HG03095 (cell line): ENCODE measurements around the gene PLEKHM1.

Source experiments
- ATAC-seq: cut with Tn5 transposase; IDR thresholded peaks from one replicate; pipeline ENCODE4 v1.9.1; 2021; ENCODE audit warnings: moderate library complexity; ENCODE audit not compliant: unreplicated experiment

Gene PLEKHM1

GRCh38 chr17:45441526-45442310 lies 48.8 kb downstream of the PLEKHM1 start:
- ATAC-seq = no peak

GRCh38 chr17:45440839-45441515 lies 49.5 kb downstream of the PLEKHM1 start:
- ATAC-seq = peak; percentile 69

- no peak for ATAC-seq
These were observed 50.3 kb downstream of the PLEKHM1 start for GRCh38 chr17:45440161-45440778.

GRCh38 chr17:45438931-45439610 lies 51.5 kb downstream of the PLEKHM1 start:
- no peak for ATAC-seq

GRCh38 chr17:45437465-45438283 lies 52.8 kb downstream of the PLEKHM1 start:
- no peak for ATAC-seq

- ATAC-seq = no peak
These were observed 53.7 kb downstream of the PLEKHM1 start for GRCh38 chr17:45436625-45437464.

GRCh38 chr17:45436161-45436560 lies 54.4 kb downstream of the PLEKHM1 start:
- ATAC-seq = no peak

GRCh38 chr17:45435481-45435880 lies 55.0 kb downstream of the PLEKHM1 start:
- ATAC-seq = no peak

- no peak for ATAC-seq
These were observed 57.4 kb downstream of the PLEKHM1 start for GRCh38 chr17:45433159-45433535.

- no peak for ATAC-seq
These were observed 57.9 kb downstream of the PLEKHM1 start, which contains the start of gene ARHGAP27 for GRCh38 chr17:45432405-45433158. Gene ARHGAP27 (minus strand): TSS chr17:45432870. CDS start chr17:45430279, 2,591 bp downstream.

GRCh38 chr17:45431531-45432404 lies 58.8 kb downstream of the PLEKHM1 start:
- peak; percentile 43 for ATAC-seq

- peak; percentile 18 for ATAC-seq
These were observed 59.6 kb downstream of the PLEKHM1 start for GRCh38 chr17:45430738-45431530.

GRCh38 chr17:45430006-45430737 lies 60.3 kb downstream of the PLEKHM1 start:
- ATAC-seq = no peak

- ATAC-seq = no peak
These were observed 61.0 kb downstream of the PLEKHM1 start for GRCh38 chr17:45429339-45430005.

GRCh38 chr17:45428931-45429338 lies 61.6 kb downstream of the PLEKHM1 start:
- no peak for ATAC-seq
